Esophagus squamous epithelium (tissue), 5 donors: Measurements from ENCODE around the gene ZNF850. TPM values are rescaled to one million over a fixed set of nuclear protein-coding genes. Genes with fewer than 3 reads are reported as not detected.
A peak's percentile ranks its signal among the peaks of the same experiment; 100 is the strongest.
"Not testable (repeated sequence)": the region's sequence is repeated elsewhere in the genome, so short reads cannot be mapped to it uniquely, and the experiment has no call there.

Experiments
- DNase-seq: peaks from one replicate; lab custom pipeline; 2025; lab: John Stamatoyannopoulos, UW
- H3K27ac ChIP-seq, 4 donors: fragments of 200-600 bp; sonication (generic); one replicate each; pipeline ENCODE4 v1.5.1; 2016 to 2019; ENCODE audit warnings: mild to moderate bottlenecking in 1 of 4
- H3K27me3 ChIP-seq, 4 donors: fragments of 200-600 bp; sonication (generic); 1 replicate in 3 of 4; 2 replicates in 1 of 4; pipeline versions ENCODE4 v1.5.1 to v1.6.0; 2017 to 2021; ENCODE audit warnings: antibody characterized with exemption in 1 of 4
- H3K36me3 ChIP-seq, 3 donors: fragments of 200-600 bp; sonication (generic); one replicate each; pipeline ENCODE4 v1.5.1; 2016 to 2019
- H3K4me1 ChIP-seq, 3 donors: fragments of 200-600 bp; sonication (generic); one replicate each; pipeline ENCODE4 v1.5.1; 2017 to 2019
- H3K4me3 ChIP-seq, 4 donors: fragments of 200-600 bp; sonication (generic); 1 replicate in 3 of 4; 2 replicates in 1 of 4; pipeline ENCODE4 v1.5.1; 2016 to 2019; ENCODE audit warnings: mild to moderate bottlenecking in 2 of 4, moderate library complexity in 1 of 4
- H3K9me3 ChIP-seq, 3 donors: fragments of 200-600 bp; sonication (generic); one replicate each; pipeline ENCODE4 v1.5.1; 2016 to 2019
- CTCF ChIP-seq, 6 experiments: fragments of 450-650 bp in 4 of 6; fragments of 200-600 bp in 2 of 6; sonication (generic) in 2 of 6; IDR thresholded peaks; one replicate each; pipeline ENCODE4 v1.5.1; 2016 to 2019; ENCODE audit warnings: antibody characterized with exemption in 6 of 6, mild to moderate bottlenecking in 4 of 6, moderate library complexity in 4 of 6
- POLR2A ChIP-seq, 4 donors: fragments of 450-650 bp; IDR thresholded peaks; one replicate each; pipeline ENCODE4 v1.6.1; 2017; ENCODE audit warnings: antibody characterized with exemption in 4 of 4, mild to moderate bottlenecking in 4 of 4, moderate library complexity in 3 of 4
- WGBS, 2 donors: methylation state at CpG; one replicate each; pipeline ENCODE4 v1.1.5; 2018; 5-methylcytosine and 5-hydroxymethylcytosine counted together
- intact Hi-C: fragments of 100-400 bp; cut with DNase I; formaldehyde crosslinking; loops from one replicate; pipeline ENCODE4 v1.15.0; 2022
- total RNA-seq, 4 donors: library from RNA; depleted of rRNA; stranded (reverse); fragments of >200 nt; gene quantifications; one replicate each; pipeline ENCODE4 v1.1.0, GENCODE V29; 2016
- donor health status: DM: yes; HTN: yes; CAD: no.

ZNF850 gene
- total RNA-seq, 4 donors from 2014 or later = 0.15 to 5.0 (median 0.90) TPM

- intact Hi-C loops = no loop called here
- 3 to 4% methylated on average over 19 to 28 of the region's 29 CpGs for WGBS, 2 donors
- Histone ChIP-seq H3K4me3 (peak overlapping the region; percentile 63 to 95 (median 70)), H3K27ac (peak overlapping the region; percentile 77 to 90 (median 88)), H3K4me1 (peaks cover 4 to 22% (median 8%) of the 10 kb centered on the region in 3 donors), H3K9me3 (peaks cover 0 to 47% (median 20%) of the 10 kb centered on the region in 3 donors), H3K27me3 (no peaks in the 10 kb centered on the region), H3K36me3 (peaks cover 0 to 10% (median 0%) of the 10 kb centered on the region in 3 donors)
- TF ChIP-seq CTCF (IDR thresholded peaks at IDR 0.05) (no peak), POLR2A (IDR thresholded peaks at IDR 0.05) (no peak)
- DNase-seq = no peak
Observed at GRCh38 chr19:36771261-36772231, 1.1 kb downstream of the ZNF850 start.

GRCh38 chr19:36750066-36750691 lies 22.4 kb downstream of the ZNF850 start:
- WGBS, 2 donors = 93 to 97% methylated on average over 4 of the region's 4 CpGs
- Histone ChIP-seq H3K27ac (no peak overlapping the region), H3K27me3 (no peaks in the 10 kb centered on the region), H3K4me3 (peak overlapping the region in 1 of 4 donors; percentile 7), H3K4me1 (no peaks in the 10 kb centered on the region), H3K36me3 (peaks cover 0 to 99% (median 4%) of the 10 kb centered on the region in 3 donors), H3K9me3 (peaks cover 5 to 100% (median 92%) of the 10 kb centered on the region in 3 donors)
- no peak for DNase-seq
- no peak for TF ChIP-seq CTCF (IDR thresholded peaks at IDR 0.05)
- no peak for TF ChIP-seq POLR2A (IDR thresholded peaks at IDR 0.05)
- intact Hi-C loops = no loop called here

- peaks cover 0 to 99% (median 4%) of the 10 kb centered on the region in 3 donors for H3K36me3 ChIP-seq
- DNase-seq, intact Hi-C loops, H3K4me1 ChIP-seq, H3K27ac ChIP-seq, H3K27me3 ChIP-seq, H3K4me3 ChIP-seq: not testable (repeated sequence)
- 90 to 94% methylated on average over 8 of the region's 8 CpGs for WGBS, 2 donors
- peaks cover 5 to 100% (median 91%) of the 10 kb centered on the region in 3 donors for H3K9me3 ChIP-seq
Observed at GRCh38 chr19:36749613-36750012, 23.0 kb downstream of the ZNF850 start.

GRCh38 chr19:36748431-36749275 lies 24.0 kb downstream of the ZNF850 start:
- intact Hi-C loops = no loop called here
- Histone ChIP-seq H3K9me3 (peaks cover 9 to 100% (median 91%) of the 10 kb centered on the region in 3 donors), H3K4me3 (peak overlapping the region in 1 of 4 donors; percentile 17), H3K27me3 (no peaks in the 10 kb centered on the region), H3K4me1 (no peaks in the 10 kb centered on the region), H3K36me3 (peaks cover 0 to 90% (median 4%) of the 10 kb centered on the region in 3 donors), H3K27ac (no peak overlapping the region)
- no peak for TF ChIP-seq CTCF (IDR thresholded peaks at IDR 0.05)
- no peak for TF ChIP-seq POLR2A (IDR thresholded peaks at IDR 0.05)
- WGBS, 2 donors = 95 to 97% methylated on average over 10 of the region's 10 CpGs
- DNase-seq = no peak

- DNase-seq = no peak
Observed at GRCh38 chr19:36747750-36748149, 24.9 kb downstream of the ZNF850 start.

More at GRCh38 chr19:36747750-36748149, 24.9 kb downstream of the ZNF850 start:
- TF ChIP-seq CTCF (IDR thresholded peaks at IDR 0.05) (no peak), POLR2A (IDR thresholded peaks at IDR 0.05) (no peak)
- intact Hi-C loops = no loop called here
- Histone ChIP-seq H3K36me3 (peaks cover 0 to 86% (median 4%) of the 10 kb centered on the region in 3 donors), H3K27me3 (no peaks in the 10 kb centered on the region), H3K9me3 (peaks cover 6 to 100% (median 90%) of the 10 kb centered on the region in 3 donors), H3K27ac (no peak overlapping the region), H3K4me3 (no peak overlapping the region), H3K4me1 (no peaks in the 10 kb centered on the region)
- 90 to 96% methylated on average over 10 of the region's 10 CpGs for whole genome bisulfite sequencing, 2 donors
